CD4-positive, alpha-beta T cell treated with Interleukin-10 for 1 hour (primary cell): Measurements from ENCODE around the gene MN1.

Source experiments
- DNase-seq: peaks from one replicate; pipeline ENCODE4 v3.0.0-alpha.2; 2020

Gene MN1

DNA sequence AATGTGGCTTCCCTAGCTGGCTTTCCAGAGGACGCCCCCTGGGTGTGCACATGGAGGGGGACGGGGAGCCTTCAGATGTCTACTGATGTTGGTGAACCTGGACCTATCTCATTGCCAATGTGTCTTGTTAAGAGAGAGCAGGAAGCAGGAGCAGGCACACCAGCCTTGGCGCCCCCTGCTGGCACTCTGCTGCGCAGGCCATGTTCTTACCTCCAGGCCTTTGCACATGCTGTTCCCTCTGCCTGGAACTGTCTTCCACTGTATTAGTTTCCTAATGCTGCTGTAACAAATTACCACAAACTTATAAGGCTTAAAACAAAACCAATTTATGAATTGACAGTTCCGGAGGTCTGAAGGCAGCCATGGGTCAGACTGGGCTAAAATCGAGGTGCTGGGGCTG lies 23.6 kb upstream of the MN1 start:
- DNase-seq, result no peak

DNA sequence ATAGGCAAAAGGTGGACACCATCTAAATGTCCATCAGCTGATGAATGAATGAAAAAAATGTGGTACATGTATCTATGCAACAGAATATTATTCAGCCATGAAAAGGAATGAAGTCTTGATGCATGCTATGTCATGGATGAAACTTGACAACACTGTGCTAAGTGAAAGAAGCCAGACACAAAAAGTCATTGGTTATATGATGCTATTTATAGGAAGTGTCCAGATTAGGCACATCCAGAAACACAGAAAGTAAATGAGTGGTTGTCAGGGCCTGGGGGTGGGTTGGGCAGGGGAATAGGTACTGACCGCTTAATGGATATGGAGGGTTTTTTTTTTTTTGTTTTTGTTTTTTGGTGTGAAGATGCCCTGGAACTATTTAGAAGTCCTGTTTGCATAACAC lies 21.7 kb upstream of the MN1 start:
- no peak for DNase-seq

DNA sequence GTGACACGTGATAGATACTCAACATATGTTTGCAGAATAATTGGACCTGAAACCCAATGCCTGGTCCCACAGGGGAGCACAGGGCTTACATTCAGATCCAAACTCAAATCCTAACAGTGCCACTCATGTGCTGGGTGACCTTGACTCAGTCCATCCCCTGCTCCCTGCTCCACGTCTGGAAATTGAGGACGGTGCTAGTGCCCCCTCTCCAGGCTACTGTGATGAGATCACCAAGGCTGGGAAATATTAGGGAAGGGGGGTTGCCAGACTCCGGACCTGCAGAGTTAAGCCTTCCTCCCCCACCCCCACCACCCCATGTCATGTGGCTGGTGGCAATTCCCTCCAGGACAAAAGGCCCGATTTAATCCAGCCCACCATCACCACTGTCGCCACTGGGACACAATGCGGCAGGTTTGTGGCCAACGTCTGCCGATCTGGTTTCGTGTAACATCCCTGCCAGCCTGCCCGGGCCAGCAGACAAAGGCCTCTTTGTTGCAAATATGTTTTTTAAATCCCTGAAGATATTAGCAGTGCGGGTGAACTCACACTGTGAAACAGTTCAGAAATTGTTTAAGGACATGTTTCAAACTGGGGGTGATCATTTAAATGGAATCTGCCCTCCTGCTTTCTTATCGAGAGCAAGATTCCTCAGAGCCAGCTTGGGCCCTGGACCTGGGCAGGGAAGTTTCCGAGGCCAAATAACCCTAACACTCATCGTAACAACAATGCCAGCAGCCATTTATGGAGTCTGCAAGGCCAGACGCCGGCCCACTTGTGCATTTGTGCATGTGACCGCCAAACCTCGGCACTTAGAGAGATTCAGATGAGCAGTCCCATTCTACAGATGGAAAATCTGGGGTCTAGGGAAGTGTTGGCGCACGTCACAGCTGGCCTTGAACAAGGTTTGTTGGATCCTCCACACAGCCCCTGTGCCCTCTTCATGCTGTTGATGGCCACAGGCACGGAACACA lies 19.6 kb upstream of the MN1 start:
- no peak for DNase-seq

DNA sequence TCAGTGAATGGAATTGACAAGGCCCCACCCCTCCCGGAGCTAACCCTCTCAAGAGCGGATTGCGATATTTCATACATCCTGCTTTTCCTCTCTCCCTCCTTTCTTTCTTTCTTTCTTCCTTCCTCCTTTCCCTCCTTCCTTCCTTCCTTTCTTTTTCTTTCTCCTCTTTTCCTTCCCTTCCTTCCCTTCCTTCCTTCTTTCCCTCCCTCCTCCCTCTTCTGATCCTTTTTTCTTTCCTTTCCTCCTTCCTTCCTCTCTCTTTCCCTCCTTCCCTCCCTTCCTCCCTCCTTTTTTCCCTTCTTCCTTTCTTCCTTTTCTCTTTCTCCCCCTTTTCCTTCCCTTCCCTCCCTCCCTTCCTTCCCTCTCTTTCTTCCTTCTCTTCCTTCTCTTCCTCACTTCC lies 15.0 kb upstream of the MN1 start:
- no peak for DNase-seq

DNA sequence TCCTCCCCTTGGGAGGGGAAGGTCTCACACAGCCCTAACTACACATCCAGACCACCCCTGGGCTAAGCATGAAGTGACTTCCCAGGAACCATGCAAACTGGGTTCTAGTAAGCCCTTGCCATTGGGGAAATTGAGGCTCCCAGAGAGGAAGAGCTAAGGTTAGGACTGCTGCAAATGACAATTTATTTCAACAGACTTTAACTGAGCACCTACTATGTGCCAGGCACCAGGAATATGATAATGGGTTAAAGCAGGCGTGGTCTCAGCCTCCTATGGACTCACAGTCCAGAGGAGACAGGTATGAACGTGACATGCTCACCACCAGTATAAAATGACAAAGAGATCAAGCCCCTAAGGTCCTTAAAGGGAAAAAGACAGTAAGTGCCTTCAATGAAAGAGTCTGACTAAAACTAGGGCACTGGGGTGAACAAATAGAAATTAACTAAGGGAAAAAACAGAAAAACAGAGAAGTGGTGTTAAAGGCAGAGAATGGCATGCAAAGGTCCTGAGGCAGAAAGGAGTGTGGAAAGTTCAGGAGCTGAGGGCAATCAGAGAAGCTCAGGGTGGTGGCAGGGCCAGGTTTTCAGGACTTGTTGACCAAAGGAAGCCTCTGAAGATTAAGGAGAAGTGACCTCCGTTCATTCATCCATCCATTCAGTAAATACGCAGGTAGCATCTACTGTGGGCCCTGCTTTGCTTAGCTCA lies 14.4 kb upstream of the MN1 start:
- no peak for DNase-seq

DNA sequence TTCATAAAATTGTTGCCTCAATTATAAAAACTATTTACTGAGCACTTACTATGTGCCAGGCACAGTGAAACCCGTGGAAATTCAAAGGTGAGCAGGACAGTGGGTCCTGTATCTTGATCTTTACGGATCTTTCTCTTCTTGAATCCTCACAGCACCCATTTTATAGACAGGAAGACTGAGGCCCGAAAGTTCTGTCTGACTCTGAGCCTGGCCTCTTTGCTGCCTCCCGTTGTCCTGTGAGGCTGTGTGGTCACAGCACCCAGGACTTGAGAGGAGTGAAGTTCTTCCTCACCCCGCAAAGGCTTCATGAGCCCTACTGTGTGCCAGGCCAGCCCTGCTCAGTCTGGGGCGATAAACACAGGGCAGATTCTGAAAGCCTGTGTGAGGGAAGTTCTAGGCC lies 13.4 kb upstream of the MN1 start:
- DNase-seq, result no peak

DNA sequence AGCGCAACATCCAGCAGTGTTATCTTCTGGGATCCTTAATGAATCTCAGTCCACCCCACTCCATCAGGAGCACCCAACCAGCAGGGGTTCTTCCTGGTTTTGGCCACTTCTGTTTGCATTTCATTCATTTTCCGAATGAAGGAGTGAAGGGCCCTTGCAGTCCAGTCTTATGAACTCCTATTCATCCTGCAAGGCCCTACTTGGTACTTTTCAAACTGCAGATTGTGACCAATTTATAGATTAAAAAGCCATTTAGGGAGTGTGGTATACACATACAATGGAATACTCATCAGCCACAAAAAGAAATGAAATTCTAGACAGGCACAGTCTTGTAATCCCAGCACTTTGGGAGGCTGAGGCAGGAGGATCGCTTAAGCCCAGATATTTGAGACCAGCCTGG lies 10.2 kb upstream of the MN1 start:
- no peak for DNase-seq

DNA sequence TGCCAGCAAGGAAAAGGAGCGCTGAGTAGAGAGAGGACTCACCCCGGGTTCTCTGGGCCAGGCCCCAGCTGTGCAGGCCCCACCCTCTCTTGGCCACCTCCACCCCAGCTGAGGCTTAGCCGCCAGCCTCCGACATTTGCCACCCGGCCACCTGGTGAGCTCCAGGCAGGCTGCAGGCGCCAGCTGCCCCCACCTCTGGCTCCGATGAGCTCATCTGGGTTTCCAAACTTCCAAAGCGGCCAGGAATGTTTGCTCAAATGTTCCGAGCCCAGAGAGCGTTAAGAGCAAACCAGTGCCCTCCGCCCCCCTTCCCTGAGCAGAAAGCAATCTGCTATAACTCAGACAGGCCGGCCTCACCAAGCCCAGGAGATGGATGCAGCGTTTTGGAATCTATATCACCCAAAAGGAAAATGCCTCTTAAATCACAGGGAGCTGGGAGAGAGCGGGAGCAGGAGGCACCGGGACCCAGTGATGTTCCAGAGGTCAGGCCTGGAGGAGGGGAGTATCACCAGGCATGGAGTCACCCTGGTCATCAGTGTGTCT lies 9.1 kb upstream of the MN1 start:
- DNase-seq, result no peak

DNA sequence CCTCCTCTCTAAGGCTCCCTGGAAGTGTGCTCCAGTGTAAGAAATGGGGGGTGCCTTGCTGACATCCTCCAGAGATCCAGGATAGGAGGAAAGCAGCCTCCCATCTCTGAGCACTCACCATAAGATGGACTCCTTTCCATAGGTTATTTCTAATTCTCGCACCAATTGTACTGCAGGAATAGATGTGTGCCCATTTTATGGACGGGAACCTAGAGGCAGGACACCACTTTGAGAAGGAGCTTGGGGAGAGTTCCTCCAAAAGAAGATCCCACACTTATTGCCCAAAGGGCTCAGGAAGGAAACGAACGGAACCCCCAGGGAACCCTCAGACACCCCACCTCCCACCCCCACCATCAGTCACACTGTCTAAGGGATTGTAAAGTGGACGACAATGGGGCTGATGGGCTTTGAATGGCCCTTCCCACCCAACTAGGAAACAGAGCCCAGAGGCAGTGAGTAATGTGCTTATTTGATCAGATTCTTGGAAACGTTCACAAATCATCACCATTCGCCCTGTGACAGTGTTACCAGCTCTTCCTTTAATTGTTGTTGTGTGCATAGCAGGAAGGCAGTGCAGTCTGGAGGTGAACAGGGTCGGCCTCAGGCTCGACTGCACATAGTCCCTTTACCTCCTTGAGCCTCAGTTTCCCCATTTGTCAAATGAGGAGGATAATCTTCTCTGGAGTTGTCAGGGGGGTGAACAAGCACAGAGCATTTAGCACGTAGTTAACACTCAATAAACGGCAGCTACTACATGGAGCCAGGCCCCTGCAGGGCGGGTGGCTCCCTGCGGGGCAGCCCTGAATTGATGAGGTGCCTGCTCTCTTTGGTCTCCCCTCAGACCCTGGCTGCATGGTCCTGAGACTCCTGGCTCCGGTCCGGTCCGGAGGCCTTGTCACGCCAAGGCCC lies 8.4 kb upstream of the MN1 start:
- DNase-seq, result no peak

DNA sequence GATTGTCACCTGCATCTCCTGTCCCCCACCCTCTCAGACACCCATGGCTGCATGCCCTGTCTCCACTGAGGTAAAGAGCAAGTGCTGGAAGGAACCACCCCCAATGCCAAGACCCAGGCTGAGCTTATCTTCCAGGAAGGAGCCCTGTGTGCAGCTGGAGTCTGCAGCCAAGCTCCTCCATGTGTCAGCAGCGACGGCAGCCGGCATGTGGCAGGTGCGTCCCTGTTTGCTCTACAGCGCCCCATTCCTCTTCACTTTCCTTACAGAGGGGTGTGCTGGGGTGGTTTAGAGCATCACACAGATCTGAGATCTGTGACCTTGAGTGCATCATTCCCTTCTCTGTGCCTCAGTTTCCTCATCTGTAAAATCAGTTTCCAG lies 7.7 kb upstream of the MN1 start:
- no peak for DNase-seq

DNA sequence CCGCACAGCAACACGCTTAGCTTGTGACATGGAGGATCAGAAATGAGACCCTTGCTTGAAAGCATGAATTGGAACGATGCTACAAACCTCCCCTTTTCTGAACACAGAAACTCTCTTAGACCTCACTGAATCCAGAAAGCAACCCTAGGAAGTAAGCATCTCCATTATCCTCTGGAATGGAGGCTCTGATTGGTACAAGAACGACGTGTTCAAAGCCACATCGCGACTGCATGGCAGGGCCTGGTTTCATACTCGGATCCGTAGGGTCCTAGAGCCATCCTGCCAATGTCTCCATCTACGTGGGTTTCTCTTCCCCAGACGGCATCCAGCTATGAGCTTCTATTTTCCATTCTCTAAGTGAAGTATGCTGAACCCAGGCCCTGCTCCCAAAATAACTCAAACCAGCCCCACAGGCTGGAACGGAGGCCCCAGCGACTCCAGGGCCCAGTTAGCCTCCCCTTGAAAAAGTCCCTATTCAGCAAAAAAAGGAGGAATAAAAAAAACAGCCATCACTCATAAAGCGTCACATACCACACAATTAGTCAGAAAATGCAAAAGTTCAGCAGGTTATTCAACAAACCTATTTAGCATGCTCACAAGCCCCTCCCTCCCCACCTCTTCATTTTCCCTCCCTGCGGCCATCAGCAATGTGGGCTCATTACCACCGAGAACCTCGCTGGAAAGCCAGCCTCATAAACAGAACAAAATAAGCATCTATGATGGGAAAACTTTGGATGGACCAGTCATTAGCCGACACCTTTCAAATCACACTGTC lies 7.1 kb upstream of the MN1 start:
- DNase-seq, result no peak

DNA sequence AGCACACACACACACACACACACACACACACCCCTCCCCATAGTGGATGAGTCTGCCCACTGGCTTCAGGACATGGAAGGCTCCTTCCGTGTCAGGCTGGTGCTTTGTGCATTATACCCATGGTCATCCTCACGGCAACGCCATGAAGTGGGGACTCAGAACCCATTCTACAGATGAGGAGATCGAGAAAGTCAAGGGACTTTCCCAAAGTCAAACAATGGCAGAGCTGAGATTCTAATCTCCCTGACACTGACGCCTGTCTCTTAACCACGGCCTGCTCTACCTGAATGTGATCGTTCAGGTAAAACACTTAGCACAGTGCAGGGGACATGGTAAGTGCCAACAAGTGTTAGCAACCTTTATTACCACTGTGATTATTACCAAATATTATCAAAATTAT lies 4.3 kb upstream of the MN1 start:
- DNase-seq, result no peak

DNA sequence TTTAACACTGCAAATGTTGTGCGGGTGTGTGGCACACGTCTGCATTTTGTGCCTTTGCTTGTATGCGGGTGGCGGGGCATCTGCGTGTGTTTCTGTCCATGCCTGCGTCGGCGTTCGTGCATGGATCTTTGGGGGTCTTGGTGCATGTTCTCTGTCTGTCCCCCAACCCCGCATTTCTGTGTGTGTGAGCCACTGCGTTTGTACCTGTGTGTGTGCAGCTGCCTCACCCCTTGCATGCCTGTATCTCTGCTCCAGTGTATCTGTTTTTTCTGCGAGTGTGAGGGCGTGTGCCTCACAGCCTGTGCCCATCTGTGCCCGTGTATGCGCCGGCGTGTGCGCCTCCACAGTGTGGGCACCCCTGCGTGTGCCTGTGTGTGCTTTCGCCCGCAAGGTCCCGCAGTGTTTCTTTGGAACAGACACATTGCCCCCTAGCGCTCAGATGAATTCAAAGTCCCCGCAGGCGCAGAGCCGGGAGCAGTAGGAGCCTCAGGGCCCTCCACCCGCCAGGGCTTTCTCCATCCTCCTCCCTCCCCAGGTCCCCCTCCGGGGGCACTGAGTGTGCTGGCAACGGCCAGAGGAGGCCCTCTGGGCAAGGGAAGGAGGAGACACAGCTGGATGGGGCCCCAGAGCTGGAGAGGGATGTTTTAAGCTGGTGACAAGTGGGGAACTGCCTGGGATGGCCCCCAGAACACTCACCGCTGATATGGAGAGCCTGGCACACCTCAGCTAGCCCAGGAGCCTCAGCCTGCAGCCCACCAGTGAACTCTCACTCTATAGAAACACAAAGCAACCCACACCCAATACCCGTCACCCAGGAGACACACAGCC lies 3.1 kb upstream of the MN1 start:
- peak; percentile 57 for DNase-seq

DNA sequence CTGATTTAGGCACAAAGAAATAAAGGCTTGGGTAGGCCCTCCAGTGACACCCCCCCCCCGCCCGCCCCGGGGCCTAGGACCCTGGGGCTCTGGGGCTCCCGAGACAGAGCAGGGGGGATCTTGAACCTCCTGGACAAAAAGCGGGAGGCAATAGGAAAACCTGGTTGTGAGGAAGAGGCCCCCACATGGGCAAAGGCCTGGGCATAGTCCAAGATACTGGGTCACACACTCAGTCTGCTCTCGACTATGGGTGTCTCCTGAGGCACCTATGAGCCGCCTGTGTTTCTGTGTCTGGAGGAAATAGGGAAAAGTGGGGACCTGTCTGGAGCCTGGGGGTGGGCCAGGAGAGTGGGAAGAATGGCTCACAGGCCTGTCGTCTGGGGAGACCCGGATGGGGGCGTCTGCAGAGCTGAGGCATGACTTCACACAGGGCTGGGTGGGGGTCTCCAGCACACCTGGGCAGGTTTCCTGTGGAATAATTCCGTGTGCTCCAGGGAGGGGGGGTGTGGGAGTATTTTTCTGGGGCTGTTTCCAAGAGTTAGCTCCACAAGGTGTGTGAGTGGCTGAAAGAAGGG lies 2.4 kb upstream of the MN1 start:
- no peak for DNase-seq

DNA sequence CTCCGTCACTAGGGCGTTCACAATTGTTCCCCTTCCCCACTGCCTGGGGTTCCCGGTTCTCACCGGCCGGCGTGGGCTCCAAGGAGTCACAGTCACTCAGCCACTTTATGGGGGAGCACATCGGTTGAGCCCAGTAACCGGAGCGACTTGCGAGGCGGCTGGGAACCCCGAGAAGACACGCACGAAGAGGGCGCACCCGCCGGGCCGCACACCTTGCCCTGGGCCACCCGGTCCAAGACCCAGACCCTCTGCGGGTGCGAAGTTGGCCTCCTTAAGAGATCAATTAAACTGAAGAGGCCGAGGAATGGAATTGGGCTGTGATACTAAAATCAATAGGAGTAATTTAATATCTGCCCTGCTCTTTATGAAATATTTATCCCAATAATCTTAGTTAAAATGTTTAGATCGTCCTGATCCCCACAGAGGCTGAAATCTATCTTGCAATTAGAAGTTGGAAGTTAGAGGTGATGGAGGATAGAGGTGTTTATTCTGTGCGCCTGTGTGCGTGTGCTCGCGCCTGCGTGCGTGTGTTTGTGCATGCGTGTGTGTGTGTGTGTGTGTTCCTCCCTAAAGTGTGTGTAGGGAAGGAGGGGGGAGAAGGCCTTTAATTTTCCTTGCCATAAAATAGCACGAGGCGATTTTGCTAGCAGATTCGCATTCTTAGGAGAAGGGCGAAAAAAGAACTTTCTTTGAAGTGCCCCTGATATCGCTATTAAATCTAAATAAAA lies 954 bp upstream of the MN1 start:
- no peak for DNase-seq

DNA sequence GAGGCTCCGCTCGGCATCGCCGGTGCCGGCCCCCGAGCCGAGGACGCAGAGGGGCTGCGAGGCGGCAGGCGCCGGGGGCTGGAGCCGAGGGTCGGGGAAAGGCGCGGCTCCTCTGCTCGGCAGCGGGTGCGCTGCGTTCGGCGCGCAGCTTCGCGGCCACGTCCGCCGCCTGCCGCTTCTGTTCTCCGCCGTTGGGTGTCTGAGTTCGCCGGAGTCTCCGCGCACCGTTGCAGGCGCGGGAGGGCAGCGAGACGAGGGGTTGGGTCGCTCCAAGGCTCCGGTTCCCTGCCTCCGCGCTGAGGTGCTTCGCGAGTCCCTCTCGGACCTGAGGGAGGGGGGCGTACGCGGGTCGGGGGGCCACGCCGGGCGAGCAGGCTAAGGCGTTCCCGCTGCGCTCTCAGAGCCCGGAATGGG lies 347 bp downstream of the MN1 start:
- DNase-seq, result peak; percentile 28

DNA sequence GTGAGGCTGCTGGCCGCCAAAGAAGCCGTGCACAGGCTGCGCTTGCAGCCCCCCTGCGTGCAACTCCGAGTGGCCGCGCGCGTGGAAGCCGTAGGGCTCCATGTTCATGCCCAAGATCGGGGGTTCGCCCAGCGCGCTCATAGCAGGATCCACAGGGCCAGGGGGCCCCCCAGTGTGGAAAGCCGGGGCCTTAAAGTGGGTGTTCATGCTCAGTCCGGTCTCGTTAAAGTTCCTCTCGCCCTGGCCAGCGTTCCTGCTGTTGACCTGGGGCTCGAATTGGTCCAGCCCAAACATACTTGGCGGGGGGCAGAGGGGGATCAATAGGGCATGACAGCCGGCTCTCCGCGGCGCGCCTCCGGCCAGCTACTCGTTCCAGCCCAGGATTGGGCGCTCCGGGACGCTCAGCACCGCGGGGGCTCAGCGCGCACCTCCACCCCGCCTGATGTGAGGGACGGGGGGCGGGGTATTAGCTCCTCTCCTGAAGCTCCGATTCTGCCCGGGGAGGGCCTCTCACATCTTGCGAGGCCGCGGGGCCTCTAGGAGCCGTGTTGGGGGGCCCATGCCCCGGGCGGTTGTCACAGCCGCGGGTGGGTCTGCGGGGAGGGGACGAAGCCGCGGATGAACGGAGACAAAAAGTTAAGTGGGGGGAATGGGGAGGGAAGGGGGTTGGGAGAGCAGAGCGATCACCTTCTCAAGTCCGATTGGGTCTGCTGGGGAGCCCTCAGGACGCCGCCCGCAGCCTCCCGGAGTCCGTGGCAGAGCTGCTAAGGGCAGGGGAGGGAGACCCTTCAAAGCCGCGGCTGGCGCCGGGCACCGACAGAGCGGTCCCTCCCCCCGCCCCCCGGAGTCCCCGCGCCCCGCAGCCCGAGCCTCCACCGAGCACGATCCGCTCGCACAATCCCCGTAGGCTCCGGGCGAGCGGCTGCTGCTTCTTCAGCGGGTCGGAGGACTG lies 1.0 kb downstream of the MN1 start:
- DNase-seq, result no peak

DNA sequence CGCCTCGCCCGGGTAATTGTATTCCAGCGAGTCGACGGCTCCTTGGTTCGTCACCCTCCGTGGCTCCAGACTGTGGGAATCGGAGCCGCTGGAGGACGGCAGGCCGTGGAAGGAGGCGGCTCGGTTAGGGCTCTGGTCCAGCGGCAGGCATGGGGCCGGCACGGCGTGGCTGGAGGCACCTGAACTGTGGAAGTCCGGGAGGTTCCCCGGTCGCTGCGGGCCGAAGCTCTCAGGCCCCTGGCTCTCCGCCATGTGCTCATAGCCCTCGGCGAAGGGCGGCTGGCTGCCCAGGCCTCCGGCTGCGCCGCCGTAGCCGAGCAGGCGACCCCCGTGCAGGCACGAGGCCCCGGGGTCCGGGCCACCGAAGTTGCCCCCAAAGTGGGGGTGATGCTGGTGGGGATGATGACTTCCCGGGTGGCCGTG lies 1.7 kb downstream of the MN1 start:
- DNase-seq, result no peak
